EL (cell line): Measurements from ENCODE around the gene PEX16.
A peak's percentile ranks its signal among the peaks of the same experiment; 100 is the strongest.

Experiments used
- DNase-seq: peaks from one replicate; pipeline ENCODE4 v3.0.0-alpha.2; 2016

Gene PEX16

DNA sequence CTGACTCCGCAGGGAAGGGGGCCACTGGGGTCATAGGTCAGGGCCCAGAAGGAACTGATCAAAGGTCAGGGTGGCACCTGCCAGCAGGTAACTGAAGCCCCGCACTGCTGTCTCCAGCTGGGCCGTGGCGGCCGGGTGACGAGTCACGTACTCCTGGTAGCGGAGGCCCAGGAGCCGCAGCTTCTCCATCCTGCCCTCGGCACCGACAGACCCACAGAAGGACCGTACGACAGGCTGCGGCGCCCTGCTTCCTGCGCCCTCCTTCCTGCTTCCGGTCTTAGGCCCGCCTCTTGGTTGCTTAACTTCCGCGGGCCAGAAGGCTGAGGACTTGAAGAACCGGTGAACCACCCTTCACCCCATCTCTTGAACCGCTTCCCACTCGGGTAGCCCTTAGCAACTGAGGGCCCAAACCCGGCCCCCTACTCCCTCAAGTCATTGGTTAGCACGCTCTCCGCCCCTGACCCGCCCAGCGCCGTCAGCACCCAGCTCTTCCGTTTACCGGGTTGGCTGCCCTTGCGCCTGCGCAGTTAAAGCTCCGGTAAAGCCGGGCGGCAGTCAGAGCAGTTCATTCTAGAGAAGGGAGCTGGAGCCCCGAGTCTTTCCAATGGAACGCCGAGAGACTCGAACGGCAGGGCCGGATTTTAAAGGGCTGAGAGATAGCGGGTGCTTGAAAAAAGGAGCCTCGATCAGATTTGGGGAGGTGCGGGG is at the start of gene PEX16:
Gene PEX16 (minus strand): TSS at position 255 of the 708 bp plus-strand sequence. CDS start 66 bp downstream, at position 189.
- peak; percentile 100 for DNase-seq

DNA sequence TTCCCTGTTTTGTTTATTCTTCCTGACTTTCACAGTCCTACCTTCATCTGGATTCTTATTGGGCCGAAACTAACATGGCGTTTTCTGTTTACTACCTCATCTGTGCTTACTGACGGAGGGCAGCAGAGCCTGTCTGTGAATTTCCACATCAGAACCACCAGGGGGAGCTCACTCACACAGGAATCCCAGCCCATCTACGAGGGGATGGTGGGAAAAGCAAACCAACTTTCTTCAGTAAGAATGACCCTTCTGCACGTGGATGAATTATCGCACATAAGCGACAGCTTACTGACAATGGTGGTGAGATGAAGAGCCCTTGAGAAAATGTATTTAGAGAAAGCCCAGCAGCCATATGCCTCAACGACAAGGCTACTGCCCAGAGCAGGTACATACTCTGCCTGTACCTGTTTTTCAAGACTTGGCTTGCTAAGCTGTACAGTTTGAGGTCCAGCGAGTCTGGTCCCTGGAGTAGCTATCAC is 47.3 kb upstream of the PEX16 start:
- peak; percentile 80 for DNase-seq

DNA sequence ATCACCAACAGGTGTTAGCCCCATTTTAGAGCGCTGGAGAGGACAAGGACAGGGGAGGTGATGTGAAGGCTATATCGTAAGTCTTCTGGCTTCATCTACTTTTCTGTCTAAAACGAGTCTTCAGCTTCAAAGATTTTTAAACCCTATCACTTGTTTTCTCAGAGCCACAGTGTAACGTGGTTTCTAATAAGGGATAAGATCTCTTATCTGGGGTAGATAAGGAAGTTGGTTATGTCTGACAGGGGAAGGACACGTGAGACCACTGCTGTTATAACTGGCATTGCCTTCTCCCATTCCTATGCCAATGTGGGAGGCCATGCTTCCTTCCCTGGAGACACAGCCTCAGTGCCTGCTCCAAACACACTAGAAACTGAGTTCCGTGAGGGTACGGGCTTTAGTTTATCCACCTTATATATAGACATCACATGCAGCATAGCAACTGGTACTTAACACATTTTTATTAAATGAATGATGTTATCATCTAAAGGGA is 44.1 kb upstream of the PEX16 start:
- no peak for DNase-seq

DNA sequence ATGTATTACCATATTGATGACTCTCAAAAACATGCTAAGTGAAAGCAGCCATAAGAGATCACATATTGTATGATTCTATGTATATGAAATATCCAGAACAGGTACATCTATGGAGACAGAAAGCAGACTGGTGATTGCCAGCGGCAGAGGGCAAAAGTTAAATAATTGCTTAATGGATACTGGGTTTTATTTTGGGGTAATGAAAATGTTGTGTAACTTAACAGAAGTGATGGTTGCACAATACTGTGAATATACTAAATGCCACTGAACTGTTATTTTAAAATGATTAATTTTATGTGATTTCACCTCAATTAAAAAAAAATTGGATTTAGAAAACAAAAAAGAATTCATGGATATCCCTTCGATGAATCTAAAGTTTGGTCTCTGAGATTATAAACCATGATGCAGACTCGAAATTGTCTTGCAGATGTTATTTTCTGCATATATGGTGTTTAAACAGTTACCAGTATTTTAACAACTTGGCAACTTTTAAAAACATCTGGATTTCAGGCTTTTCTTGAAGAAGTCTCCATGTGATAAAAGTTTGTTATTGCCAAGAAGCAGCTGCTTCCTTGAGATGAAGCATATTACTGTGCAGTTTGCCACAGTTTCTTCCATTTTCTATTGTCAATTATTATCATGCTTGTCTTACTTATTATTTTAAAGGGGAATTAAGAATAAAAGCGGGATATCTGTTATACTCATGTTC is 42.9 kb upstream of the PEX16 start:
- DNase-seq: no peak

DNA sequence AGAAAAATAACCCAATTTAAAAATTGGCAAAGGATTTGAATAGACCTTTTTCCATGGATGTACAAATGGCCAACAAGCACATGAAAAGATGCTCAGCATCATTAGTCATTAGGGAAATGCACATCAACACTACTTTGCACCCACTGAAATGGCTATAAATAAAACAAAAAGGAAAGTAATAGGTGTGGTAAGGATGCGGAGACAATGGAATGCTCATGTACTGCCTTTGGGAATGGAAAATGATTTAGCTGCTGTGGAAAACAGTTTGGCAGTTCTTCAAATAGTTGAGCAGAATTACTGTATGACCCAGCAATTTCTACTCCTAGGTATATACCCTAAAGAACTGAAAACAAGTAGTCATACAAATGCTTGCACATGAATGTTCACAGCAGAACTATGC is 42.2 kb upstream of the PEX16 start:
- DNase-seq: peak; percentile 4

DNA sequence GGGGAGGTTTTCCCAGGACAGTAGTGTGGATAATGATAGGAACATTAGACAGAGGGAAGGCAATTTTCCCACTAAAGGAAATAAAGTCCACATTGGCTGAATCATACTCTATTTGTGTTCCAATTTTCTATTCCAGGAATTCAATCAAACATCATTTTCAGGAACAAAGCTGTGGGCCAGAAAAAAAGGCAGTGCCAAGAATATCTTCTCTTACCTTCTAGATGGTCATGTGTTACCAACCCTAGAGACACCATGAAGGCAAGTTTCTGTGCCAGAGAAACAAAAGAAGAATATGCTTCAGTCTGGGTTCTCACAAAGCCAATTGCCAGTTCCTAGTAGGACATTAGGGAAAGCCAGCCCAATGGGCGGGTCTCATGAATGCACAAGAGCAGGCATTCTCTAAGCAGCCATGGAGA is 32.3 kb upstream of the PEX16 start:
- no peak for DNase-seq

DNA sequence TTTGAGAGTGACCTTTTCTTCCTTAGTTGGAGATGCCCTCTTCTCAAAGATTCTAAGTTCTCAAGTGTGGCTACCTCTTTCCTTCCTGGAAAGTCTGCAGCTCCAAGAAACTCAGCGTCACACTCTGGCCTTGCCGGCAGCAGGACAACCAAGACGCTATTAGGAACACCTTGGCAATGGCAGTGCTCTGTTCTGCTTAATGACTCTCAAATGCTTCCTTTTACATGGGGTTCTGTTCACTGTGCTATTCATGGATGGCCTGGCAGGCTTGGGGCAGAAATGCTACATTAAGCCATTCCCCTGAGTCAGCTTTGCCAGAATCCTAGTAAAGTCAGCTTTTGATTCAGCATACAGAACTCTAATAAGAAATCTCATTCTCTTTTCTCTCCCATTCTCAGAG is 30.7 kb upstream of the PEX16 start:
- DNase-seq: no peak

DNA sequence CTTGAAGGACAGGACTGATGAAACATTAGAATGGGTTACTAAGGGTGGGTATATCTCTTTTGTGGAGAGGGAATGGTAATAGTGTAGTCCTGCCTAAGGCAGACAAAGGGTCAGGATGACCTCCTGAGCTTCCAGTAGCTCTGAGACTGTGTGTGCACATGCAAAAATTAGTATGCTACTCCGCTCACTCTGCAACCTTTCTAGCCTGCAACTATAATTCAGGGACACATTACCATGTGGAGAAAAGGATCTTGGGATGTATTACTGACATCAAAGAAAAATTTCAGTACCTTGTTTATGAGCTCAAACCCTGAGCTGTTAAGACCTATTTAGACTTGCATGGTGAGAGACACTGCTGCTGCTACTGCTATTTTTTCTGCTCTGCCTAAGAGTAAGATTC is 30.2 kb upstream of the PEX16 start:
- DNase-seq: no peak

DNA sequence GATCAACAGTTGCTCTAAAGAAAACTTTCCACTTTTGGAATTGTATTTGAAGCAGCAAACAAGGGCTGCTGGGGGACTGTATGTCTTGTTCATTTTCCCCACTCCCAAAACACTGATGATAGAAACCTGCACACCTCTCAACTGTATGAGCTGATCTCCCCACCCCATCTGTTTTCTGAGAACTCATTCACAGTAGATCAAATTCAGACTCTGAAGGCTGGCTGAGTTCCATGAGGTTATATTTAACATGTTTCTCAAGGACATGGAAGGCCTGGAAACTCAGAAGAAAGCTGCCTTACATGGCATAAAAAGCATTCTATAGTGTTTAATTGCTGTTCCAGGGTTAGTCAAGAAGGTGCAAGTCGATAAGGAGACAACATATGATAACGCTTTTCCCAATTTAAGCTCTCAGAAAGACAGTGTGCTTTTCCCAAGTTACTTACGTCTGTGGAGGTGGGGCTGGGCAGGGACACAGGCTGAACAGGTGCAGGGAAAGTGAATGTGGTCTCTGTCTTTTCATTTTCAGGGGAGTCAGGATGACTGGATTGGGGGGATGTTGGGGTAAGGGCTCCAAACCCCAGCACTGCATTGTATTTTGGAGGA is 27.8 kb upstream of the PEX16 start:
- no peak for DNase-seq

DNA sequence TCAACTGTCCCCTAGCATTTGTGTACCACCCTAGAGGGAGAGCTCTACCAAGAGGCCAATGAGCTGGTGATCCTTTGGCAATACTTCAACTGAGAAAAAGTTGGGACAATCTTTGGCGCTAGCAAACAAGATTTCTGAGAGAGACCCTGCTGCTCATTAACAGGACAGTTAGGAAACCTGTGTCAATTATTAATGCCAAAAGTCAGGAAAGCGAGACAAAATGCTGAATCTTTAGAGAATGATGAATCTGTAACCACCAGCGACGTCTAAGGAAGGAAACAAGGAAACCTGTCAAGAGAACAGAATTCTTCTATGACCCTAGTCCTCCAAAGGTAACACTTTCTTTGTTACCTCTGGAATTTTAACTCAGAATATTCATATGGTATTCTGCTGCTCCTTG is 24.7 kb upstream of the PEX16 start:
- DNase-seq: no peak

DNA sequence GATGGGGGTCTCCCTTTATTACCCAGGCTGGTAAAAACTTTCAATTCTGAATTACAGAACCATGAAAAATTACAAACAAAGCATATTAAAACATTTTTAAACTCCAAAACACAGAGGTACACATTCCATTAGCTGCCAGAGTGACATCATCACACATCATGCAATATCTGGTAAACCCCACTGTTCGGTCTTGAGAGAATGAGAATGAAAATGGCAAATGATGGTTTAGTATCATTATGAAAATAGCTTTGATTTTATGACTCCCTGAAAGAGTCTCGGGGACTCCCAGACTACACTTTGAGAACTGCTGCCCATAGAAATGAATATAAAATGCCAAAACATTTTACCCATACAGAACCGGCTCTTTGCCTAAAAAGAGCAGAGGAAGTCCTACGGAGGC is 23.6 kb upstream of the PEX16 start:
- DNase-seq: no peak

DNA sequence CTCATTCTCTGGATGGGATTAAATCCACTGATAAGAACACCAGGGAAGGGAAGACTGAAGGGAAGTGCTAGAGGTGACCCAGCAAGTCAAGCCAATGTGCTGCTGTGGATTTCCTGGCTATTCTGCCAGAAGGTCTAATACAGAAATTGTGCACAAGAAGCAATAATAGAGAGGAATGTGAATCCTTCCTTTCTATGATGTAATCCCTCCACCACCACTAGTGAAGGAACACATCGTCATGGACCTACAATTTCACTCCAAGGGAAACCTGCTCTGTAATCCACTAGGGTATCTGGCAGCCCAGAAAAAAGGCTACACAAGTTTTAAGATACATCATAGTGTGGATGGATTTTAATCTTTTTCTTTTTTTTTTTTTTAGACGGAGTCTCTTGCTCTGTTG is 22.2 kb upstream of the PEX16 start:
- DNase-seq: no peak

DNA sequence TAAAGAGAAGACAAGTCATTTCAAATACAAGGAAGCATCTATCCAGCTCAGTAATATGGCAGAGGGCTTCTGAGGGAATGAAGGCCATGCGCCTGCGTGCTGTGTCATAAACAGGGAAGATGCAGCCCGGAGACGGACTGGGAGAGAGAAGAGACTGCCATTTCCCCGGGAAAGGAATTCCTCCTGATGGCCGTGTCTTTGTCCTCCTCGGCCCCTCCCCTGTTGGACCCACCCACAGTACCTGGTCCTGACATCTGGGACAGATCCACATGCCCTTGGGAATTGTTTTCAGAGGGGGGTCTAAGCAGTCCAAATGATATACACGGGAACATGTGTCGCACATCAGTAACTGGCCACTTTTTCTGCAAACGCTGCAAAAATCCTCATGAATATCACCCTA is 20.2 kb upstream of the PEX16 start:
- DNase-seq: no peak

DNA sequence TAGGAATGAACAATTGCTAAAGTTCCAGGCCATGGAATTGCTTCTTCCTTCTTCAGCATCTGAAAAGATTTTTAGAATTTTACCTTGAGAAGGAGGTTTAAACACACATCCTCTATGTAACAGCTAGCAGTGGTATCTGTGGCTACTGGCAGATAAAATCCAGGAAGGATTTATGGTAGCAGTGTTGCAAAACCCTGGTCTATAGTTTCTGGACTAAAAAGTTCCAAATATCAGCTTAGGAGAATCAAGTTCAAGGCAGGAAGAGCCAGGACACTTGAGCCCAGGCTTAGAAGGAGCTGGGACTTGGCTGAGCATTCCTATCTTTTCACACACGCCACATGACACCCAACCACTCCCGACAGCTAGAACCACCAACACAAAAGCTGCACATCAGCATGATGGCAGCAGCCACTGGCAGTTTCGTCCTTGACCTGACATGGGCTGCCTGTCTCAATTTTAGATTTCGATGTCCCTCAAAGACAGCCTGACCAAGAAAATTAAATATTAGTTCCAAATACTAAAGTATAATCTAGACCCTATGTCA is 18.9 kb upstream of the PEX16 start:
- no peak for DNase-seq

DNA sequence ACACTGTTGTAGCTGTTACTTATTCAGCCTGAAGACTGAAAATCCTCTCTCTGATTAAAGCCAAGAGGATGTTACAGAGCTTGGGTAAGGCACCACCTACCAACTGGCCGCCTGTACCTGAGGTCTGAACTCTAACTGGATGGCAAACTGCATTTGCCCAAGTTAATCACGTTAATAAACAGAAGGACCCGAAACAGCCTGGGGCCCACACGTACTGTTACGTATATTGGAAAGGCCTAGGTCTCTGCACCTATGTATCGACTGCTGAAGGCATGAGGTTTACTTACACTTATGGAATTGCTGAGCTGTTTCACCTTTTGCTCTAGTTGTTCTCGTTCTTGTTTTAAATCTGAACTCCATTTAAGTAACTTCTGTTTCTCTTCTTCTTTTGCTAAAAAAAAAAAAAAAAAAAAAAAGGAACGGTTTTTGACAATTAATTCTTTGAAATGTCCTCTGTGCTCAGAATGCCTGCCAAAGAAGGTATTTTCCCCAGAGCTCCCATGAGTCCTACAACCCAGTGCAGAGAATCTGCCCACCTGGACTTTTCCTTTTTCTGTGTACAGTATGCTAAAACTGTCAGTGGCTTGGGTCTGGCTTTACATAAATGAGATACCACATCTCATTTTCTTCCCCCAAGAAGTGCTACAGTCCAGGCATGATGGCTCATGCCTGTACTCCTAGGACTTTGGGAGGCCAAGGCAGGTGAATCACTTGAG is 17.8 kb upstream of the PEX16 start:
- DNase-seq: no peak

DNA sequence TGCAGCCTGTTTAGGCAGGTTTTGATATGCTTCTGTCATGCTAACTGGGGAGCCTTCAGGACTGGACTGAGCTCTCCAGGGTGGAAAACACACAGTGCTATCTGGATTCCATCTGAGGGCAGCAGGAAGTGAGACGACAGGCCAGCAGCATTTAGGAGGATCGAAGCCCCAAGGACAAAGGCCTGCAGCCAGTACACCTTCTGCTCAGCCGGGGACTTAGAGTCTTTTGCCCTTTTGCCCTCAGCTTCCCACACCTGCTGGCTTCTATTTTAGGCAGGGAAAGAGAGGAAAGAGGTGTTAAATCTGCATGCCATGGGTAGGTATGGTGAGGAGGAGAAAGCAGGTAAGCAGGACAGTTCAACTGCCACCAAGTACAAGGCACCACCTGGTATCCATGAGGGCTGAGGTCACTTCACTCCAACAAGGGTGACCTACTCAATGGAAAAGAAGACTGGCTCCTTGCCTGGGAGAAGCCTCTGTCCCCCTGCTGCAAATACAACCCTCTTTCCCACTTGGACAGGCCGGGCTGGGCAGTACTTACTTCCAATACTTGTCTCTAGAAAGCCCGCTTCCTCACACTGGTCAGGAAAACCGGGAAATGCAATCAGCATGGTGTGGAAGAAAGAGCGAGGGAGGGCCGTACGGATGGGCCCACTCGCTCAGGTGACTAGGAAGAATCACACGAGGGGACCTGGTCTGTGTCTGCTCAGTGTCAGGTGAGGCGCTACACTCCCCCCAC is 17.1 kb upstream of the PEX16 start:
- no peak for DNase-seq

DNA sequence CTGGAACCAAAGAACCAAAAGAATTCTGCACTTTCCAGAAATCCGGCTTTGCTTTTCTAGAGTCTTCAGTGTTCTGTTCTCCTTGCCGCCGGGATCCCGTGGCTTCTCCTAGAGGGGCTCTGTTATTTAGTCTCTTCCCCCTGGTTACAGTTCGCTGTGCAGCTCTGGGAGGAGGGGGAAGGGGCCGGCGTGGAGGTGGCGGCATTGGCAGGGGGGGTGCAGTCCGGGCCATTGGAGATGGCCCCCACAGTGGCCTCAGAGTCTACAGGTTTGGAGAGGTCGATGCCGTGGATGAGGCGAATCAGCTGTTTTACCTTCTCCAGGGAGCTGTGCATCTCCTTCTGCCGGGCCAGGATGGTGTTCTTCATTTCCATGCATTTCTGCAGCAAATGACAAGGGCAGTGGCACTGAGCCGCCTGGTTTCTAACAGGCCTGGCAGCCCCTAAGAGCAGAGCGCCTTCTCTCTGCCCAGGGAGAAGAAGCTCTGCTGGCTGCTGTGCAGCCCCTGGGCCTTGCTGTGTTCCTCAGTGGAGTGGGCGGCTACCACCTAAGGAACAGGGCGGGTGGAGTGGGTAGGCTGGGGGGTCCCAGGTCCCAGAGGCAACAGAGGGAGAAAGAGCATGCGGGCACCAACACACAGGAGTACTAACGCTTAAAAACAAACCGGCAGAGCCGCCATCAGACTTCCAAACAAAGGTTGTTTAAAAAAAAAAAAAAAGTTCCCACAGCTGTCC is 16.3 kb upstream of the PEX16 start:
- DNase-seq: no peak

DNA sequence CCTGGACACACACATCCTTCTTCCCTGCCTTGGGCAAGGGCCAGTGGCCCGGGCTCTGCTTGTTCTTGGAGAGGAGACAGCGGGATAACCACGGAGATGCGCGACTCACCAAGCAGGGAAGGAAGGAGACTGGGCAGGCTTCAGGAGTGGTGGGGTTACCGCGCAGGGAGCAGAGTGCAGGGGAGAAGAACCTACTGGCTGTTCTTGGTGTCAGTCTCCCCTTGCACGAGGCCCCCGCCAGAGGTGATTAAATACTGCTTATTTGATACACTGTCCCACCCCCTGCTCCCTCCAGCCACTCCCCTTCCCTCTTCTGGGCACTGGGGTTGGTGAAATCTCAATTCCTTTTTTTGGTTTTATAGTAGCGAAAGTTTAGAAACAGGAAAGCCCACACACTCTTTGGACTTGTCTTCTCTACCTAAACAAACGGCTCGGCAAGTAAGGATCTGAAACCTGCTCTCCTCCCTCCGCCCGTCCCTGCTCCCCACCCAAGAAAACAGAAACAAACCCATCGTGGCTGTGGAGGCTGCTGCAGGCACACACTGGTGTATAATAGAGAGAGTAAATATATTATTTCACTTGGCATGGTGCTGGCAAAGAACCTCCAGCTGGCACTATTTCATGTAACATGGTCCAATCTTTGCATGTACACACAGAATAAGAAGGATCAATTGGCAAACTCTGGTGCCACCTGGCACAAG is 15.6 kb upstream of the PEX16 start:
- DNase-seq: peak; percentile 42

DNA sequence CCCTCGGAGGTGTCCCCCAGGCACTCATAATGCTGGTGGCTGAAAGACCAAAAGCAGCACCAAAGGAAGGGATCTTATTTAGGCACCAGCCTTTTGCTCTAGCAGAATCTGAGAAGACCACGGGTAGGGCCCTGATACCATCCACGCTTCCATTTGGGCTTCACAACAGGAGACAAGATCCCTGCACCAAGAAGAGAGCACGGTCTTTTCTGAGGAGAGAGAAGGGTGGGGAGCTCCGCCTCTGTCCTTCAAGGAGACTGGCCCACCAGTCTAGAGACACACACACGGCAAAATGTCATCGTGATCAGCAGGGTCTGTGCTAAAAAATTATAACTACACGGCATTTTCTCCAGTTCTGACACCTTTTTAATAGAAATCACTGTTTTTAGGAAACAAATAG is 14.5 kb upstream of the PEX16 start:
- DNase-seq: no peak

DNA sequence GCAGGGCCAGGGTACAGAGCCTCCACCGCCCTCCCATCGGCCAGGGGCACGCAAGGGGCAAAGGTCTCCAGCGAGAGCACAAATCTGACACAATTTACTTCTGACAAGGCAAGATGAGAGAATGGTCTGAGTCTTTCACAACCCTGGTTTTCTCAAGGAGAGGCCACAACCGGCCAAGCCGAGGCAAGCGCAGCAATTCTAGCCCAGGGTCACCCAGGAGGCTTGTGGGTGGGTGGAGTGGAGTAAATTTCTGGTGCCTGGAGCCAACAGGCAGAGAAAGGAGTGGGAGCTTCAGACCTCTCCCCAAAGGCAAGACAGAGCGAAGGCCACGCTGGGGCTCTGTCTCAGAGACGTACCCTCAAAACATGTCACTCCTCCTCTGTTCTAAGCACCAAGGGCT is 14.1 kb upstream of the PEX16 start:
- no peak for DNase-seq
